Measurements from ENCODE around the gene PIH1D1. TPM values are rescaled to one million over a fixed set of nuclear protein-coding genes. Genes with fewer than 3 reads are reported as not detected.
A peak's percentile ranks its signal among the peaks of the same experiment; 100 is the strongest.

Gene PIH1D1
- total and polyA plus RNA-seq, 2 of the 13 experiments (the other 11 are each of a cell fraction or from before 2014, with no cell fraction given), result 110 to 137 TPM

DNA sequence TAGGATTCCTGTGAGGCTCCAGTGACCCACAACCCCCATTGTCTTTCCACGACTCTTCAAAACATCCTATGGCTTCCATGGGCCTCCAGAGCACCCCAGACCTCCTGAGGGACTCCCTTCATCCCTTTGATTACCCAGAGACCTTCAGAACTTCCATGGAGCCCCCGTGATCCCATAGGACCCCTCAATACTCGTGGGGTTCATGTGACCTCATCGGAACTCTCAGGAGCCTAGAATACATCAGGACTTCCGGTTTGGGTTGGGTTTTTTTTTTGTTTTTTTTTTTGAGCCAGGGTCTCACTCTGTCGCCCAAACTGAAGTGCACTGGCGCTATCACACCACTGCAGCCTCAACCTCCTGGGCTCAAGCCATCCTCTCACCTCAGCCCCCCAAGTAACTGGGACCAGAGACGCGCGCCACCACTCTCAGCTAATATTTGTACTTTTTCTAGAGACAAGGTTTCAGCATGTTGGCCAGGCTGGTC is 2.2 kb upstream of the PIH1D1 start (continued):
- no peak for TF ChIP-seq IRX3 (CRISPR knock-in tag; IDR thresholded peaks at IDR 0.05; ENCODE audit: borderline replicate concordance, low read depth)
- TF ChIP-seq BORCS8-MEF2B (CRISPR knock-in tag; IDR thresholded peaks at IDR 0.05), result no peak
- TF ChIP-seq U2AF1 (optimal IDR thresholded peaks at IDR 0.05; ENCODE audit: low read depth, low read length), result peak; percentile 71
- no peak for TF ChIP-seq ELK4 (CRISPR knock-in tag; IDR thresholded peaks at IDR 0.05; ENCODE audit: borderline replicate concordance)
- TF ChIP-seq ZNF609 (CRISPR knock-in tag; IDR thresholded peaks at IDR 0.05; ENCODE audit: borderline replicate concordance), result no peak
- TF ChIP-seq, protein P1, sequence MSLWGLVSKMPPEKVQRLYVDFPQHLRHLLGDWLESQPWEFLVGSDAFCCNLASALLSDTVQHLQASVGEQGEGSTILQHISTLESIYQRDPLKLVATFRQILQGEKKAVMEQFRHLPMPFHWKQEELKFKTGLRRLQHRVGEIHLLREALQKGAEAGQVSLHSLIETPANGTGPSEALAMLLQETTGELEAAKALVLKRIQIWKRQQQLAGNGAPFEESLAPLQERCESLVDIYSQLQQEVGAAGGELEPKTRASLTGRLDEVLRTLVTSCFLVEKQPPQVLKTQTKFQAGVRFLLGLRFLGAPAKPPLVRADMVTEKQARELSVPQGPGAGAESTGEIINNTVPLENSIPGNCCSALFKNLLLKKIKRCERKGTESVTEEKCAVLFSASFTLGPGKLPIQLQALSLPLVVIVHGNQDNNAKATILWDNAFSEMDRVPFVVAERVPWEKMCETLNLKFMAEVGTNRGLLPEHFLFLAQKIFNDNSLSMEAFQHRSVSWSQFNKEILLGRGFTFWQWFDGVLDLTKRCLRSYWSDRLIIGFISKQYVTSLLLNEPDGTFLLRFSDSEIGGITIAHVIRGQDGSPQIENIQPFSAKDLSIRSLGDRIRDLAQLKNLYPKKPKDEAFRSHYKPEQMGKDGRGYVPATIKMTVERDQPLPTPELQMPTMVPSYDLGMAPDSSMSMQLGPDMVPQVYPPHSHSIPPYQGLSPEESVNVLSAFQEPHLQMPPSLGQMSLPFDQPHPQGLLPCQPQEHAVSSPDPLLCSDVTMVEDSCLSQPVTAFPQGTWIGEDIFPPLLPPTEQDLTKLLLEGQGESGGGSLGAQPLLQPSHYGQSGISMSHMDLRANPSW (CRISPR knock-in tag; IDR thresholded peaks at IDR 0.05; ENCODE audit: borderline replicate concordance), result 0 out of 2 replicates have a peak, but pooled peaks have one; percentile 27
- TF ChIP-seq SNAPC5 (CRISPR knock-in tag; IDR thresholded peaks at IDR 0.05; ENCODE audit: borderline replicate concordance), result no peak
- no peak for TF ChIP-seq ZNF589 (CRISPR knock-in tag; conservative IDR thresholded peaks at IDR 0.05)
- TF ChIP-seq, protein P2, sequence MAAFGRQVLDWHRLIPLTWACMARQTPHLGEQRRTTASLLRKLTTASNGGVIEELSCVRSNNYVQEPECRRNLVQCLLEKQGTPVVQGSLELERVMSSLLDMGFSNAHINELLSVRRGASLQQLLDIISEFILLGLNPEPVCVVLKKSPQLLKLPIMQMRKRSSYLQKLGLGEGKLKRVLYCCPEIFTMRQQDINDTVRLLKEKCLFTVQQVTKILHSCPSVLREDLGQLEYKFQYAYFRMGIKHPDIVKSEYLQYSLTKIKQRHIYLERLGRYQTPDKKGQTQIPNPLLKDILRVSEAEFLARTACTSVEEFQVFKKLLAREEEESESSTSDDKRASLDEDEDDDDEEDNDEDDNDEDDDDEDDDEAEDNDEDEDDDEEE (CRISPR knock-in tag; IDR thresholded peaks at IDR 0.05), result no peak
- 0 out of 2 replicates have a peak, but pooled peaks have one; percentile 36 for TF ChIP-seq ATF1 (CRISPR knock-in tag; IDR thresholded peaks at IDR 0.05)
- peak; percentile 71; the same call in 1 of the 2 replicates for TF ChIP-seq ZC3H4 (CRISPR knock-in tag; IDR thresholded peaks at IDR 0.05; ENCODE audit: borderline replicate concordance)
- no peak; the same call in none of the 2 replicates for TF ChIP-seq ZNF362 (CRISPR knock-in tag; IDR thresholded peaks at IDR 0.05; ENCODE audit: borderline replicate concordance)
